GM21619 (cell line): ENCODE results near the gene CMC2.
A peak's percentile ranks its signal among the peaks of the same experiment; 100 is the strongest.

Source experiments
- ATAC-seq: cut with Tn5 transposase; IDR thresholded peaks from one replicate; pipeline ENCODE4 v1.9.1; 2021; ENCODE audit not compliant: unreplicated experiment

The CMC2 gene

DNA sequence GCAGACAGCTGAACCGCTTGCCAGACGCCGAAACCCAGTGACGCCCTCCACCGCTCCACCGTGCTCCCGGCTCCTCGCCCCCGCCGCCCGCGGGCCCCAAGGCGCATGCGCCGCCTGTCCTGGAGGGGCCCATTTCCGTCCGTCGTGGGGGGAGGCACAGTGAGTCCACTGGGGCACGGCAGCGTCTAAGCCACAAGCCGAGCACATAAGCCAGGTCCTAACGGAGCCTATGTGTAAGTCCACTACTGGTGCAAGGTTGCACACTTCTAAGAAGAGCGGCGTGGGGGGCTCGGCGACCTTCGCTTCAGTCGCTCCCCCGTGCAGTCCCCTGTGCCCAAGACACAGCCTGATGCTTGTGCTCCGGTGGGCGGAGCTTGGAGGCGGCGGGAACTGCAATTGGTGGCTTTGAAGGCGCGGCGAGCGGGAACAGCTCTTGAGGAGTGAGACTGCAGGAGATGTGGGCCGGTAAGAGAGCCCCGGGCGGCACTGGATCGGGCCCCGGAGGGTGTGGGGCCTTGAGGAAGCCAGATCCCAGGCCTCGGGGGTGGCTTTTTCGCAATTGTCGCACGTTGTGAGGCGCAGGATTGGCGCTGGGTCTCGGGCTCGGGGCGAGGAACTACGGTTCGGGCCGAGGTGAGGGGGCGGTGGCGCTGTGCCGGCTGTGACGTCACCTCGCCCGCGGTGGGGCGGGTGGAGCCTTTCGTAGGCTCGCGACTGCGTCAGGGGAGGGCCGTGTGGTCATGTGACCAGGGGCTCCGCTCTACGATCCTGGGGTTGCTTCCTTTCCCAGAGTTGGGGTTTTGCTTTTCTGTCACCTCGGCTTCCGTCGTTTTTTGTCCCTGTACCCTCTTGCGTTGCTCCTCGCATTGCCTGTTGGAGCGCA, at the start of gene CMC2, which contains the start of gene CENPN:
TSS of gene CMC2 (minus strand) at position 73 of the 883 bp plus-strand sequence. CDS start 9,491 bp downstream, outside the sequence.
TSS of gene CENPN (plus strand) at position 402 of the 883 bp plus-strand sequence. CDS start 4,726 bp downstream, outside the sequence.
- peak; percentile 81 for ATAC-seq

DNA sequence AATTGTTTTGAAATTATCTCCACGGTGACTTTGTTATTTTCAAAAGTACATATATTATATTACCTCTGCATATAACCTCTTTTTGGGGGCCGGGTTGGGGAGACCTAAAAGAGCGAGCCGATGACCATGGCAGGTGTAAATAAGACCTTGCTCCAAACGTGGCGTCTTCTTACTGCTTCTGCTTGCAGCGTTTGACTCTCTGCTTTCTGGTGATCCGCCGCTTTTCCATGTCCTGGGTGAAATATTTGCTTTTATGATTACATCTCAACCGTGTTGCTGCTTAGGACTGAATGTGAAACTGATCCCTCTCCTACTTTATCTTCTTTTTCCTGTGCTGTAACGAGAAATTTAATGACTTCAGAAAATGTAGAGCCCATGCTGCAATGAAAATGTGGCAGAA, 47.1 kb upstream of the CMC2 start:
- no peak for ATAC-seq

DNA sequence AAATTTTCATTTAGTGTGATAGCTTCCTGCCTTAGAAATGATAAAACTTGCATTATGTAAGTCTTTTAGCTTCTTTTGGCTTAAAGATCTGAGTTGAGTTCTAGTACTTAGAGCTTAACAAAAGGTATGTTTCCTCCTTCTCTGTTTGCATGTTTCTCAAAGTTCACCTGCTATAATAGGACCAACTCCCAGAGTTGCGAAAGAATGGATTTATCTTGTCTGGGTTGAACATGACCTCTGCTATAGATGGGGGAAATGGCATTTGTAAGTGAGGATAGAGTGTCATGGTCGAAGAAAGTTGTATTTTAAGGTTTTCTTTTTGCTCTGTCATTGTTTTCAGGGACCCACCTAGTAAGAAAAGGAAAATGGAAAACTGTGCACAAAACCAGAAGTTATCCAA, 36.1 kb upstream of the CMC2 start:
- ATAC-seq = no peak

DNA sequence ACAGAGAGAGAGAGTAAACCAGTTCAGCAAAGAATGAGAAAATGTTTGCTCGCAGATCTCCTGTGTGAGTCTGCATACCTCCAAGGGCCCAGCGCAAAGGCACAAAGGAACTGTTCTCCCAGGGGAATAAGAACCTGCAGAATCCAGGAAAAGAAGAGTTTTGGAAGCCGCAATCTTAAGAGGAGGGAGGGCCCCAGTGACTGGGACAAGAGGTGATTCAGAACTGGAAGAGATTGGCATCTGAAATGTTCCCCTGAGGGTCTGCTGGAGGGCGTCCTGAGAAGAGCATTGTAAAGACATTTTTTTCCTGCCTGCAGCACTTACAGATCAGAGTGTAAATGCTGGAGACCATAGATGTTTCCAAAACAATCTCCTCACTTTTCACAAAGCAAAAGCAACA, 35.0 kb upstream of the CMC2 start:
- no peak for ATAC-seq

DNA sequence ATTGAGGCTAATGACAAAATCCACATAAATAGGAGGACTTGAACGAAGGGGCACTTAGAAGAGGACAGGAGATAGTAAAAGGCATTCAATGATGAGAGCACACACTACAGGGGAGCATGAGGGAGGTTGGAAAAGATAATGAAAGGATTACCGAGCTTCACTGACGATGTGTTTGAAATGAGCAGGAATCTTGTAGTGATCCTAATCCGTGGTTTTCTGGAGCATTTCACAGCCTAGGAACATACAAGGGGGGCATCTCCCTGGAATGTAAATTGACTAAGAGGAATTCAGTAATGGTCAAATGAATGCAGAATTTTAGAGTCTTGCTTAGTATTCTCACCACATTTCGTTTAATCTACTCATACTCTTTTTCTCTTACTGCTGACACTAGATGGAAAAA, 34.2 kb upstream of the CMC2 start:
- ATAC-seq = no peak

DNA sequence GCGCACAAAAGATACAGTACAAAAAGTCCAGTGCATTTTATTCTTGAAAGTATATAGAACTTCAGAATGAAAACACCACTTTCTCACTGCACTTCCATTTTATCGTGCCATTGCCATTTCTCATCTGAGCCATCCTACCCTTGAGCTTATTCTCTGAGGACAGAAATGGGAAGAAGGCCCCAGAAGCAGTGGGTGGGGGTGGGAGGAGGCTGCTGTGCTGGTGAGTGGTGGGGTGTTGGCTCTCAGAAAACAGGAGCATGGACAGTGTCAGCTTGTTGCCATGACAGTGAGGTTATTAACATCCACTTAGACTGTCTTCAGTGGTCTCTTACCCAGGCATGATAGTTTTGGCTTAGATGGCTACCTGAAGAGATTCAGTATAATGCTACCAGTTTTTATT, 33.4 kb upstream of the CMC2 start:
- ATAC-seq = no peak

DNA sequence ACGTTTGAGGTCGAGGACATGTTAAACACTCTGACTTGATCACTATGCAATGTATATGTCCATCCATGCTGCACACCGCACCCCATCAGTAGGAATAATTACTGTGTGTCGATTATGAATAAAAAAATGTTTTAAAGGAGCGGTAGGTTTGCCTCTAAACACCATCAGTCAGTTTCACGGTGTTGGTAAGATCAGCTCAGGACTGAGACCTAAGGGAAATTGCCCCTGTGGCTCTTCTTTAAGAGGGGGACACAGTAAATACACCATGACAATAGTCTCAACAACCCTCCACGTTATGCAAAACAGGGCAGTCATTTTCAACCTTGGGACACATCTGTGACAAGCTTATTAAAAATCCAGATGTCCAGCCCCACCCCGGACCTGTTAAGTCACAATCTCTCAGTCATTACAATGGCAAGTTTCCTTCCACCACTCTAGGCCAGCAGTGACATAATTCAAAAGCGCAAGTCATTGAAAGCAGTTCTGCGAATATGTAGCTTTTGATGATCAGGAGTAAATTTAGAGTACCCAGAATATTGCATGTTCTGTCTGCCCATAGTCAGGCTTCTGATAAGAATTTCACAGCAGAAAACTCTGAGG, 30.2 kb upstream of the CMC2 start:
- no peak for ATAC-seq

DNA sequence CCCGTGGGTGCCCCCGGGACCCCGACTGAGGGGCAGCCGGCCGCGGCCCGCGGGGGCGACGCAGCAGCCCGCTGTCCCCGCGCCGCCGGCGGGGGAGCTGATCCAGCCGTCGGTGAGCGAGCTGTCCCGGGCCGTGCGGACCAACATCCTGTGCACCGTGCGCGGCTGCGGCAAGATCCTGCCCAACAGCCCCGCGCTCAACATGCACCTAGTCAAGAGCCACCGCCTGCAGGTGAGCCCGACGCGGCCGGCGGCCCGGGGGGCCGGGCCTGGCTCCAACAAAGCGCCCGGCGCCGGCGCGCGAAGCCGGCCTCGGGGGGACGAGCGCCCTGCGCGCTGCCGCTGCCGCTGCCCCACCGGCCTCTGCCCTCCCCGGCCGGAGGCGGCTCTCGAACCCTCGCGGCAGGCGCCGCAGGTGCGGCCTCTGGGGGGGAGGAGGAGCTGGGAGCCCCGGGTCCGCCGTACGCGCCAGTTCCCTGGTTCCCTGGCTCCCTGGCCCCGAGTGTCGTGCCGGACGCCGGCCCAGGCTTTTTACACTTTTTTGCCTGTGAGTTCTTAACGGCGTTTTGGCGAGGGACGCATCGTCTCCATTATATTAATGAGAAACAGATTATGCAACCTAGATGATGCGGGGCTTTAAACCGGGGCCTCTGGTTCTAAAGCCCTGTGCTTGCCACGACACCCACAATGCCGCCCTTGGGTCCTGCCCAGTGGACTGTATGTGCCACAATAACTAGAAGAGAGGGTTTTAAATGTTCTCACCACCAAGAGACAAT, 29.5 kb upstream of the CMC2 start:
- ATAC-seq = peak; percentile 51

DNA sequence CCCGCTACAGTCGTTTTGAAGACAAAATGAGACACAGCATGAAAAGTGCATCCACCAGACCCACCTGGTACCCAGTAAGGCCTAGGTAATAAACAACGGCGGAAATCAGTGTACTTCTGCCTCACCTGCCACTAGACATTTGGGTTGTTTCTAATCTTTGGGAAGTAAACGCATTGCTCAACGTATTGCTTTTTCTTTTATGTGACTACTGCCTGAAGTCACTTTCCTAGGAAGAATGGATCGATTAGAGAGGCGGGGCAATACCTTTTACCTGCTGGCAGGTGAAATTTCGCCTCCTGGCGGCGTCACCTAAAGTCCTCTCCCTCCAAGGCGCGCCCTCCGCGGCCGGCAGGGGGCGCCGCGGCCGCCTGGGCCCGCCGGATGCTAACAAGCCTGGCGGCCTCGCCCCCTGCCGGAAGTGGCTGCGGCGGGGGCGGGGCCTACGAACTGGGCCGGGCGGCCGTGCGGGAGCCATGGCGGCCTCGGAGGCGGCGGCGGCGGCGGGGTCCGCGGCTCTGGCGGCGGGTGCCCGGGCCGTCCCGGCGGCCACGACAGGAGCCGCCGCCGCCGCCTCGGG, 28.8 kb upstream of the CMC2 start, which contains the start of gene ATMIN:
TSS of gene ATMIN (plus strand) at position 445 of the 577 bp plus-strand sequence. CDS start at position 474, 29 bp downstream.
- ATAC-seq = peak; percentile 87

DNA sequence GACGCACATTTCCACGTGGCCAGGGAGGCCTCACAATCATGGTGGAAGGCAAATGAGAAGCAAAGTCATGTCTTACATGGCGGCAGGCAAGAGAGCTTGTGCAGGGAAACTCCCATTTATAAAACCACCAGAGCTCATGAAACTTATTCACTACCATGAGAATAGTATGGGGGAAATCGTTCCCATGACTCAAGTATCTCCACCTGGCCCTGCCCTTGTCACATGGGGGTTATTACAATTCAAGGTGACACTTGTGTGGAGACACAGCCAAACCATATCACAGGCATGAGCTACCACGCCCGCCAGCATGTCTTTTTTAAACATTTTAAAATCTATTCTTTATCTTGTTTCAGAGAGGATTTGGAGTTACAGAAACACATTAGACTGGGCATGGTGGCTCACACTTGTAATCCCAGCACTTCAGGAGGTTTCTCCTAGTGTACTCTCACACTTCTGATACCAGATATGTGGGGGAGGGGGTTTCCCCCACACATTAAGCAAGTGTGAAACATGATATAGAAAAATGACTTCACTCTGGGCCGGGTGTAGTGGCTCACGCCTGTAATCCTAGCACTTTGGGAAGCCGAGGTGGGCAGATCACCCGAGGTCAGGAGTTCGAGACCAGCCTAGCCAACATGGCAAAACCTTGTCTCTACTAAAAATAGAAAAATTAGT, 23.4 kb upstream of the CMC2 start:
- no peak for ATAC-seq

DNA sequence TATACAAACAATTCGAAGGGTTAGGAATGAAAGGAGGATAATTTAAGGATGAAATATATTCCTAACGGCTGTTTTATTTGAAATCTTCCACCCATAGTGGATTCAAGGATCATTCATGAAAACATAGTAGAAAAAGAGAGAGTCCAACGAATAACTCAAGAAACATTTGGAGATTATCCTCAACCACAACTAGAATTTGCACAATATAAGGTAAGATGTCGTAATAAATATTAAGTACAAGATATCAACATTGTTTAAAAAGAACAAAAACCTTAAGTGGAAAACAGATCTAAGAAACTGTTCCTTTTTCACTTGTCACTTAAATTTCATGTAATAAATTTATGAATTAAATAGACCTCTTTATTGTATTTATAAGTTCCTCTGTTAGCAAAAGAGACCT, 19.7 kb upstream of the CMC2 start:
- ATAC-seq = no peak

DNA sequence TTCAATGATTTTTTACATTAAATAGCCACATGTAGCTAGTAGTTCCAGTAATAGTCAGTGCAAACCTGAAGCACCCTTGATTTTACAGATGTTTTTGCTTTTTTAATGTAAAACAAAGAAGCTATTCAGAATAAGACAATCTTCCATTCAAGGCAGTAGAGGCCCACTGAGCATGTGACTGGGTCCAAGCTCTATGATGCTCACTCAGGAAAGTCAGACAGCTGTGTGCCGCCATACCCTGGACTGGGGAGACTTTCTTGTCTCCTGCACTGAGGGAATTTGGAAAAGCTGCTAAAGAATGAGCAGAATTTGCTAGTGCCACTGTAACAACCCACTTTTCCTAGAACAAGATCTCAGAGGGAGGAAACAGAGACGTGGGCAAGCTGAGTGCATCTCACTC, 11.8 kb upstream of the CMC2 start:
- no peak for ATAC-seq

DNA sequence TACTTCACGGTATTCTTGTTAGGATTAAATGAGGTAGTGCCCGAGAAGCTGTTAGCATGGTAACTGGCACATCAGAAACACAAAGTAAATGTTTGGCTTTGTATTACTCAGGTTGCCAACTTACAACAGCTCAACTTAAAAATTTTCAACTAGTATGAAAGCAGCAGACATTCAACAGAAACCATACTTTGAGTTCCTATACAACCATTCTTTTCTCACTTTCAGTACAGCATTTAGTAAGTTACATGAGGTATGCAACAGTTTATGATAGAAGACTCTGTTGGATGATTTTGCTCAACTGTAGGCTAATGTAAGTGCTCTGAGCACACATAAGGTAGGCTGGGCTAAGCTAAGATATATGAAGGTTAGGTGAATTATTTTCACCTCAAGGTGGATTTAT, 8.0 kb upstream of the CMC2 start:
- no peak for ATAC-seq

DNA sequence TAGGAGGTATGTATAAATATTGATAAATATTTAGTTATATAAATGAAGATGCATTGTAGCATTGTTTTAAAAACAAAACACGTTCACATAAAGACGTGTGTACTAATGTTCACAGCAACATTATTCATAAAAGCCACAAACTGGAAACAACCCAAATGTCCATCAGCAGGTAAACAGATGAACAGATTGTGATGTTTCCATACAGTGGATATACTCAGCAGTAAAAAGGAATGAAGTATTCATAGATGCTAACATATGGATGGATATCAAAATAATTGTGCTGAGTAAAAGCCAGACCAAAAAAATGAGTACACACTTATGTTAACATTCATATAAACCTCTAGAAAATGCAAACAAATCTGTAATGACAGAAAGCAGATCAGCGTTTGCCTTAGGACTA, 6.3 kb upstream of the CMC2 start:
- no peak for ATAC-seq

DNA sequence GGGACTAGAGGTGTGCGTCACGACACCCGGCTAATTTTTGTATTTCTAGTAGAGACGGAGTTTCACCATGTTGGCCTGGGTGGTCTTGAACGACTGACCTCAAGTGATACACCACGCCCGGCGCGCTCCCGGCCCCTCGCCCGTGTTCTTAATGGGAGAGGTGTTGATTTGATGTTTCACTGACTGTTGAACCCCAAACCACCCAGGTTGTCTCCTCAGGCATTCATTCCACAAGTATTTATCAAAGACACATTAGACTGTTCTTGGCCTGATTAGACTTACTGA, 1.8 kb upstream of the CMC2 start:
- ATAC-seq = no peak

DNA sequence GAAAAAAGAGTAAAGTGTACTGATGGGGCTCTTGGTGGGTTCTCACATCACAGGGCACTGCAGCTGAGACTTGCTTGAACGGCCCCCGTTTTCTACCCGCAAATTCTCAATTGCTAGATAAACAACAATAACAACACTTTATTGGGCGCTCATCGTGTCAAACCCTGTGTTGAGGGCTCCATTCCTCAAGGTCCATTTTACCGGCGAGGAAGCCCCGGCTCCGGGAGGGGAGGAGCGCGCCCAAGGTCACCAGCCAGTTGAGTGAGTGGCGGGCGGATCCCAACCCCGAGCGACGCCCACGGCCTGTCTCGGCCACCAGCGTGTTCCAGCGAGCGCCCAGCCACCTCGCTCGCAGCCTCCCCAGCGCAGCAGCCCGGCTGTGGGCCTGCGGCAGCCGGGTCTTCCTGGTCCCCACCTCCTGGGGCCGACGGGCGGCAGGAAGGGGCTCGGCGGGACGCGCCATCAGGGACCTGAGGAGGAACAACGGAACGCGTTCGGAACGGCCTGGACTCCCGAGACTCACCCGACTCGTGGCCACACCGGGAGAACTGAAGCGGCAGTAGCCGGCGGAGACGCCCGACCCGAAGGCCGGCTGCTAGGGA, 373 bp downstream of the CMC2 start:
- peak; percentile 21 for ATAC-seq

DNA sequence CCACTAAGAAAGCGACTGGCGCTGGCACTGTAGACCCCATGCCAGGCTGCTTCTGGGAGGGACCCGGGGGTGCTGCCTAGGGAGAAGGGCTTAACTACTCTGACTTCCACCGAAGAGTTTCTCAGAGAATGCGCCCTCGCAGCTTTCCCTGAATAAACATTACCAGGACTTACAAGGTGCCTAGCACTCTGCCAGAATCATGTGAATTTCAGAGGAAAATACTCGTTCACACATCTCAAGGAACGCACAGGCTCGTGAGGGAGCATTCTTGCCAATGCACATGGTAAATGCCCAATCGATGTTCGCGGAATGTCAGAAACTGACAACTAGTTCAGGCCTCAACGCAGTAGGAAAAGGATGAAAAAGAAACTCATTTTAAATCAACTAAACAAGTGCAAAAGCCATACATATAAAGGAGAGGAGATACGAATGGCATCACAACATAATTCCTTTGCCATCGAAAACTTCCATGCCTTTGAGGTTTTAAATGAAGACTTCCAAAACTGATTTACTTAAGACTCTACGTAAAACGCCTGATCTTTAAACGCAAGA, 999 bp downstream of the CMC2 start:
- no peak for ATAC-seq

DNA sequence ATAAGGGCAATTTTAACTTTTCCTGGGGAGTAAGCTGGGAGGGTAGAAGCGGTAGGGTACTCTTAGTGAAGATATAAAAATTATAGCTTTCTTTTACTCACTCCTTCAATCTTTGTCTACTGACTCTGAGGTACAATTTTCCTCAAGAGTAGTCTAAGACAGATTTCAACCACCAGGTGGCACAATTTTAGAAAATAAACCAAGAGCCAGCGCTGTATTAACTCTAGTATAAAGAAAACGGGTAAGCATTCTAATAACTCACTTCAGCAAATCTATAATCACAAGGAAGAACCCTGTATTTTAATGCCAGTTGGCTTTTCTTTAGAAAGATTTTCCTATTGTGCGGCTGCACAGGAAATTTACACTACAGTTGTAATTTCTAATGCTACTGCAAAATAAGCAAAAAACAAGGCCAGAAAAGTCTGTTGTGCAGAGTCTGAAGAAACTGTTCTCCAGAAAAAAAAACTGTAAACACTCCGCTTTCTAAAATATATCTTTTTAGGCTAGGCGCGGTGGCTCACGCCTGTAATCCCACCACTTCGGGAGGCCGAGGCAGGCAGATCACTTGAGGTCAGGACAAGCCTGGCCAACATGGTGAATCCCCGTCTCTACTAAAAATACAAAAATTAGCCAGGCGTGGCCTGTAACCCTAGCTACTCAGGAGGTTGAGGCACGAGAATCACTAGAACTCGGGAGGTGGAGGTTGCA, 1.9 kb downstream of the CMC2 start:
- ATAC-seq = no peak

DNA sequence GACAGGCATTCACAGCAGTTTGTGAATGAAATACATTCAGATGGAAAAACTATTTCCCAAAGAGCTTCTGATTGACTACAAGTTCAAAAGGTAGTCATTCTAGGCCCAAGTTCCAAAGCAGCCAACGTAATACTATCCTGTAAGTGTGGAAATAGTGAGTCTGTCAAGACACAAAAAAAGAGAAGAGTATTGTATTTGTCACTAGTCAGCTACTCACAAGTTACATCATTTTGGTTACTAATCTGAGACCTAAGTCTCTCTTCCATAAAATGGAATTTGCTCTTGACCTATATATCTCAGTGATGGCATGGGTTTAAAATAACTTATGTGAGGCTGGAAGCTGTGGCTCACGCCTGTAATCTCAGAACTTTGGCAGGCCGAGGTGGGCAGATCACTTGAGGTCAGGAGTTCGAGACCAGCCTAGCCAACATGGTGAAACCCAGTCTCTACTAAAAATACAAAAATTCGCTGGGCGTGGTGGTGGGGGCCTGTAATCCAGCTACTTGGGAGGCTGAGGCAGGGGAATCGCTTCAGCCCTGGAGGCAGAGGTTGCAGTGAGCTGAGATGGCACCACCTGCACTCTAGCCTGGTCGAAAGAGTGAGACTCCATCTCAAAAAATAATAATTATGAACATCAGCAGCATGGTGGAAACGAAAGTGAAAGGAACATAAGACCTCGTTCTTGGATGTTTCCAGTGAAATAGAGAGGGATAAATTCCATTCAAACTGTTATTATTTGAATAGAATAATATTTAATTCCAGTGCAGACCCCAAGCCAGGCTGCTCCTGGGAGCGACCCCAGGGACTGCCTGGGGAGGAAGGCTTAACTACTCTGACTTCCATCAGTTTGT, 2.9 kb downstream of the CMC2 start:
- no peak for ATAC-seq
